Ascending aorta (tissue), 2 donors: ENCODE measurements around the gene DZIP3. TPM values are rescaled to one million over a fixed set of nuclear protein-coding genes. Genes with fewer than 3 reads are reported as not detected.

Experiments used
- DNase-seq, 2 donors: peaks; one replicate each; pipeline ENCODE4 v3.0.0-alpha.2; 2019; ENCODE audit warnings: low spot score in 2 of 2
- H3K27ac ChIP-seq, 2 donors: fragments of 200-600 bp; sonication (generic); one replicate each; pipeline ENCODE4 v1.5.1; 2016 to 2017; ENCODE audit warnings: mild to moderate bottlenecking in 1 of 2
- H3K27me3 ChIP-seq: fragments of 200-600 bp; sonication (generic); one replicate; pipeline ENCODE4 v1.5.1; 2017
- H3K36me3 ChIP-seq, 2 donors: fragments of 200-600 bp; sonication (generic); one replicate each; pipeline ENCODE4 v1.5.1; 2016
- H3K4me1 ChIP-seq, 2 donors: fragments of 200-600 bp; sonication (generic); one replicate each; pipeline ENCODE4 v1.5.1; 2016 to 2017; ENCODE audit warnings: mild to moderate bottlenecking in 1 of 2
- H3K4me3 ChIP-seq, 2 donors: fragments of 200-600 bp; sonication (generic); one replicate each; pipeline ENCODE4 v1.5.1; 2016 to 2017; ENCODE audit warnings: mild to moderate bottlenecking in 1 of 2
- H3K9me3 ChIP-seq, 2 donors: fragments of 200-600 bp; sonication (generic); one replicate each; pipeline ENCODE4 v1.5.1; 2016
- CTCF ChIP-seq, 3 experiments: fragments of 200-600 bp in 2 of 3; fragments of 450-650 bp in 1 of 3; sonication (generic) in 2 of 3; IDR thresholded peaks; one replicate each; pipeline ENCODE4 v1.5.1; 2016 to 2019; ENCODE audit warnings: antibody characterized with exemption in 3 of 3, mild to moderate bottlenecking in 1 of 3, moderate library complexity in 1 of 3
- intact Hi-C: fragments of 100-400 bp; cut with DNase I; formaldehyde crosslinking; loops from one replicate; pipeline ENCODE4 v1.15.1; 2023
- total RNA-seq: library from RNA; depleted of rRNA; stranded (reverse); fragments of >200 nt; gene quantifications from one replicate; pipeline ENCODE4 v1.1.0, GENCODE V29; 2016

DZIP3 gene
- total RNA-seq, 1 donor from 2014 or later = 7.0 TPM

GRCh38 chr3:108698461-108698860, 108.9 kb downstream of the DZIP3 start:
- DNase-seq = no peak
- no peak overlapping the region for H3K4me3 ChIP-seq
- no peak for TF ChIP-seq CTCF (IDR thresholded peaks at IDR 0.05)
- H3K9me3 ChIP-seq = no peaks in the 10 kb centered on the region
- H3K27me3 ChIP-seq = no peaks in the 10 kb centered on the region
- no peak overlapping the region for H3K27ac ChIP-seq
- intact Hi-C loops = no loop called here
- H3K4me1 ChIP-seq = no peaks in the 10 kb centered on the region
- H3K36me3 ChIP-seq = peaks cover 0 to 5% of the 10 kb centered on the region in 2 donors

DNA sequence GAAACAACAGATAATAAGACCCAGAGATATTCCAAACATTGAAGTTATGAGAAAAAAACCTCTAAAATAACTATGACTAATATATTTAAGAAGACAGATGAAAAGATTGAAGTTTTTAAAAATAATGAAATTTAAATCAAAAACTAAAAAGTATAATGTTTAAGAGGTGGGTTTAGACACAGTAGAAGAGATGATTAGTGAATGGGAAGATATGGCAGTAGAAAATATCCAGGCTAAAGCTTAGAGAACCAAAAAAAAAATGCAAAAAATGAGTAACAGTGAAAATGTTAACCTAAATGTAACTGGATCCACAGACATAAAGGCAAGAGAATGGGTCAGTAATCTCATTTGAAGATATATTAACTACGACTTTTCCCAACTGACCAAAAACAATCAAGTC, 115.5 kb downstream of the DZIP3 start:
- Histone ChIP-seq H3K4me3 (no peak overlapping the region), H3K36me3 (no peaks in the 10 kb centered on the region), H3K27me3 (no peaks in the 10 kb centered on the region), H3K4me1 (no peaks in the 10 kb centered on the region), H3K9me3 (peaks cover 0 to 4% of the 10 kb centered on the region in 2 donors), H3K27ac (no peak overlapping the region)
- DNase-seq = no peak
- intact Hi-C loops = no loop called here
- TF ChIP-seq CTCF (IDR thresholded peaks at IDR 0.05) = no peak

GRCh38 chr3:108713009-108713516, 123.5 kb downstream of the DZIP3 start:
- no peaks in the 10 kb centered on the region for H3K27me3 ChIP-seq
- intact Hi-C loops = no loop called here
- no peak for TF ChIP-seq CTCF (IDR thresholded peaks at IDR 0.05)

GRCh38 chr3:108713816-108714215, 124.3 kb downstream of the DZIP3 start:
- Histone ChIP-seq H3K4me3 (no peak overlapping the region), H3K27ac (no peak overlapping the region), H3K36me3 (no peaks in the 10 kb centered on the region), H3K27me3 (no peaks in the 10 kb centered on the region), H3K9me3 (no peaks in the 10 kb centered on the region), H3K4me1 (no peaks in the 10 kb centered on the region)
- TF ChIP-seq CTCF (IDR thresholded peaks at IDR 0.05) = no peak
- no peak for DNase-seq
- intact Hi-C loops = no loop called here

More at GRCh38 chr3:108713009-108713516, 123.5 kb downstream of the DZIP3 start:
- no peak overlapping the region for H3K4me3 ChIP-seq
- DNase-seq = no peak
- H3K36me3 ChIP-seq = no peaks in the 10 kb centered on the region
- H3K4me1 ChIP-seq = no peaks in the 10 kb centered on the region
- H3K27ac ChIP-seq = no peak overlapping the region
- H3K9me3 ChIP-seq = no peaks in the 10 kb centered on the region

- H3K27me3 ChIP-seq = no peaks in the 10 kb centered on the region
- TF ChIP-seq CTCF (IDR thresholded peaks at IDR 0.05) = no peak
- H3K9me3 ChIP-seq = no peaks in the 10 kb centered on the region
- DNase-seq = no peak
- H3K4me1 ChIP-seq = no peaks in the 10 kb centered on the region
- intact Hi-C loops = no loop called here
- no peak overlapping the region for H3K27ac ChIP-seq
- H3K4me3 ChIP-seq = no peak overlapping the region
- no peaks in the 10 kb centered on the region for H3K36me3 ChIP-seq
These were observed 128.9 kb downstream of the DZIP3 start for GRCh38 chr3:108718454-108718853.
